K562 (cell line): ENCODE measurements around the gene EIF2AK2. TPM values are rescaled to one million over a fixed set of nuclear protein-coding genes. Genes with fewer than 3 reads are reported as not detected.
"Not testable (repeated sequence)": the region's sequence is repeated elsewhere in the genome, so short reads cannot be mapped to it uniquely, and the experiment has no call there.

Source experiments
- ATAC-seq: fragments of 200-7000 bp; cut with Tn5 transposase; 3 replicates; pipeline ENCODE4 v1.9.1; 2020; ENCODE audit warnings: moderate library complexity
- BruUV-seq: library from RNA; stranded (reverse); fragments of 400-500 nt; replicated peaks from 2 replicates; lab custom pipeline; 2021; lab: Mats Ljungman, UMichigan
- CTCF ChIA-PET: fragments of 300-600 bp; formaldehyde crosslinking; extraction: SDS; loops from one replicate; lab custom pipeline; 2021; ENCODE audit warnings: low intra/inter-chr PET ratio; lab: Yijun Ruan, JAX
- POLR2A ChIA-PET: fragments of 300-600, 350-650 bp; sonication (Branson Sonifier 250); formaldehyde crosslinking; extraction: SDS; loops from one replicate; lab custom pipeline; 2021; ENCODE audit warnings: antibody characterized with exemption, inconsistent platforms; lab: Yijun Ruan, JAX
- DNase-seq, 4 experiments: peaks; one replicate each; pipeline versions ENCODE4 v3.0.0 to v3.0.0-alpha.2; 2011 to 2018; ENCODE audit warnings: low spot score in 3 of 4, mixed read lengths in 3 of 4; ENCODE audit errors: extremely low read depth in 1 of 4
- FAIRE-seq: peaks from 2 replicates; lab custom pipeline; 2011; peaks lifted over from hg19 to GRCh38; lab: Jason Lieb, UNC
- H2AFZ ChIP-seq: 2 replicates; pipeline ENCODE4 v1.6.0; 2011; ENCODE audit warnings: low read depth, low read length, control low read depth, inconsistent platforms
- H3K27ac ChIP-seq: fragments of 200-600 bp; 3 replicates; pipeline ENCODE4 v1.8.0; 2011; ENCODE audit warnings: low read depth, mild to moderate bottlenecking, control low read depth, inconsistent platforms, low read length, moderate library complexity, mixed read lengths; ENCODE audit errors: extremely low read depth
- H3K27me3 ChIP-seq, 2 experiments: fragments of 300-600 bp in 1 of 2; 2 replicates in 1 of 2; 3 replicates in 1 of 2; pipeline versions ENCODE4 v1.6.0 to v1.8.0; 2011; ENCODE audit warnings: inconsistent platforms in 2 of 2, low read length in 2 of 2, mild to moderate bottlenecking in 1 of 2, mixed read lengths in 1 of 2, moderate library complexity in 1 of 2; ENCODE audit not compliant: control insufficient read depth in 2 of 2, insufficient read depth in 2 of 2
- H3K36me3 ChIP-seq: fragments of 300-600 bp; 3 replicates; pipeline ENCODE4 v1.8.0; 2011; ENCODE audit warnings: mild to moderate bottlenecking, low read length, inconsistent platforms; ENCODE audit not compliant: control insufficient read depth, insufficient read depth
- H3K4me1 ChIP-seq, 2 experiments: fragments of 200-600 bp in 1 of 2; replicated peaks in 1 of 2; 2 replicates in 1 of 2; 3 replicates in 1 of 2; pipeline versions ENCODE4 v1.5.1 to v1.8.0; 2011; ENCODE audit warnings: inconsistent platforms in 2 of 2, low read length in 2 of 2, mild to moderate bottlenecking in 1 of 2, mixed read lengths in 1 of 2, moderate library complexity in 1 of 2; ENCODE audit not compliant: control insufficient read depth in 2 of 2, insufficient read depth in 2 of 2
- H3K4me2 ChIP-seq: 2 replicates; pipeline ENCODE4 v1.6.1; 2011; ENCODE audit warnings: low read length, control low read depth, inconsistent platforms, mixed read lengths; ENCODE audit not compliant: insufficient read depth
- H3K4me3 ChIP-seq: fragments of 200-600 bp; sonication (generic), shearing (Covaris generic); 2 replicates; pipeline ENCODE4 v1.5.1; 2016; ENCODE audit warnings: control low read depth, inconsistent platforms
- H3K79me2 ChIP-seq: fragments of 200-600 bp; 3 replicates; pipeline ENCODE4 v1.8.0; 2011; ENCODE audit warnings: low read length, inconsistent platforms; ENCODE audit not compliant: control insufficient read depth, insufficient read depth
- H3K9ac ChIP-seq, 2 experiments: 2 replicates each; pipeline versions ENCODE4 v1.6.0 to v1.6.1; 2011; ENCODE audit warnings: low read depth in 2 of 2, low read length in 2 of 2, control low read depth in 1 of 2, inconsistent platforms in 1 of 2, mild to moderate bottlenecking in 1 of 2, mixed read lengths in 1 of 2; ENCODE audit not compliant: insufficient read depth in 1 of 2
- H3K9me1 ChIP-seq: one replicate; pipeline ENCODE4 v1.6.0; 2011; ENCODE audit warnings: inconsistent platforms, mild to moderate bottlenecking, low read length, moderate library complexity; ENCODE audit not compliant: control insufficient read depth, insufficient read depth
- H3K9me3 ChIP-seq: replicated peaks from 2 replicates; pipeline ENCODE4 v1.5.1; 2011; ENCODE audit warnings: low read depth, low read length, inconsistent platforms; ENCODE audit not compliant: control insufficient read depth, insufficient read depth
- H4K20me1 ChIP-seq: replicated peaks from 2 replicates; pipeline ENCODE4 v1.6.1; 2011; ENCODE audit warnings: low read length, inconsistent platforms, mixed read lengths; ENCODE audit not compliant: control insufficient read depth, insufficient read depth
- ETV5 ChIP-seq: sonication (generic); formaldehyde crosslinking; IDR thresholded peaks from 2 replicates; pipeline ENCODE4 v1.4.0; 2020; ENCODE audit warnings: low read depth, mild to moderate bottlenecking, missing genetic modification reagents
- GATAD2A ChIP-seq: fragments of 450-650 bp; IDR thresholded peaks from 2 replicates; pipeline ENCODE4 v1.6.1; 2017
- HDAC1 ChIP-seq, 2 experiments: fragments of 450-650 bp; IDR thresholded peaks; 2 replicates each; pipeline ENCODE4 v1.6.1; 2016 to 2017; ENCODE audit warnings: inconsistent platforms in 1 of 2, mild to moderate bottlenecking in 1 of 2, moderate library complexity in 1 of 2
- KAT7 ChIP-seq: sonication (generic); formaldehyde crosslinking; IDR thresholded peaks from 2 replicates; pipeline ENCODE4 v1.8.0; 2022; ENCODE audit warnings: missing genetic modification reagents, mild to moderate bottlenecking, borderline replicate concordance
- MIER1 ChIP-seq: fragments of 450-650 bp; IDR thresholded peaks from 2 replicates; pipeline ENCODE4 v1.6.1; 2016; ENCODE audit warnings: antibody characterized with exemption, mild to moderate bottlenecking, low read depth
- SP2 ChIP-seq: IDR thresholded peaks from 2 replicates; pipeline ENCODE4 v1.6.1; 2011; ENCODE audit warnings: mild to moderate bottlenecking, low read depth, low read length, moderate library complexity; ENCODE audit not compliant: poor library complexity, severe bottlenecking; ENCODE audit errors: extremely low read depth
- SUPT5H ChIP-seq: fragments of 450-650 bp; IDR thresholded peaks from 2 replicates; pipeline ENCODE4 v1.6.1; 2016
- ZBTB8A ChIP-seq: fragments of 450-650 bp; IDR thresholded peaks from 2 replicates; pipeline ENCODE4 v1.6.1; 2018; ENCODE audit warnings: mild to moderate bottlenecking, moderate library complexity; ENCODE audit not compliant: partially characterized antibody
- ZNF134 ChIP-seq: fragments of 250-450 bp; sonication (Bioruptor Pico); conservative IDR thresholded peaks from 2 replicates; pipeline ENCODE4 v1.4.0; 2020
- ZNF41 ChIP-seq: fragments of 250-450 bp; sonication (Bioruptor Pico); conservative IDR thresholded peaks from 2 replicates; pipeline ENCODE4 v1.4.0; 2020; ENCODE audit warnings: mild to moderate bottlenecking
- WGBS: fragments of 100-300 bp; shearing (Covaris generic); methylation state at CpG from one replicate; pipeline ENCODE4 v1.1.6; 2016; ENCODE audit warnings: low coverage, mixed read lengths; ENCODE audit not compliant: insufficient coverage; ENCODE audit errors: missing lambda C conversion rate; 5-methylcytosine and 5-hydroxymethylcytosine counted together
- in situ Hi-C: fragments of 300-500 bp; cut with MboI; formaldehyde crosslinking; loops from 4 replicates; pipeline ENCODE4 v1.15.0; 2018; ENCODE audit warnings: inconsistent platforms, mixed read lengths
- intact Hi-C: fragments of 100-400 bp; cut with micrococcal nuclease; formaldehyde crosslinking; loops from 2 replicates; pipeline ENCODE4 v1.14.2; 2022
- polyA plus RNA-seq, 8 experiments: library from polyadenylated mRNA; depleted of rRNA in 4 of 8; stranded (reverse) in 5 of 8; unstranded in 3 of 8; fragments of >200 nt; fragmentation: Nextera tagmentation in 2 of 8; fragmentation: Illumina TruSeq in 1 of 8; extraction: Ambion mirVana in 2 of 8; extraction: Trizol in 1 of 8; gene quantifications; 2 replicates each; pipeline versions ENCODE4 v1.2.1 to v1.2.3, GENCODE V29; 2011 to 2014; ENCODE audit warnings: inconsistent platforms in 1 of 8, missing spikeins in 1 of 8
- total RNA-seq, 7 experiments: library from RNA; depleted of rRNA in 6 of 7; stranded (reverse); fragments of >200 nt in 6 of 7; fragmentation: Illumina TruSeq in 2 of 7; extraction: Trizol in 2 of 7; gene quantifications; 2 replicates each; pipeline versions ENCODE4 v1.2.1 to v1.2.3, GENCODE V29; 2011 to 2021; ENCODE audit warnings: low replicate concordance in 1 of 7
- TF ChIP-seq, protein P1 (sequence below): fragments of 450-650 bp; formaldehyde crosslinking; IDR thresholded peaks from 2 replicates; pipeline ENCODE4 v1.4.0; 2020; ENCODE audit warnings: mild to moderate bottlenecking
- TF ChIP-seq, protein P2 (sequence below), 2 experiments: fragments of 450-650 bp; conservative IDR thresholded peaks; 2 replicates each; pipeline ENCODE4 v1.6.1; 2017; ENCODE audit warnings: mild to moderate bottlenecking in 2 of 2, moderate library complexity in 2 of 2

Gene EIF2AK2
- total and polyA plus RNA-seq, 9 of the 15 experiments (the other 6 are each of a cell fraction or from before 2014, with no cell fraction given): 3.8 to 19.5 (median 13.3) TPM

DNA sequence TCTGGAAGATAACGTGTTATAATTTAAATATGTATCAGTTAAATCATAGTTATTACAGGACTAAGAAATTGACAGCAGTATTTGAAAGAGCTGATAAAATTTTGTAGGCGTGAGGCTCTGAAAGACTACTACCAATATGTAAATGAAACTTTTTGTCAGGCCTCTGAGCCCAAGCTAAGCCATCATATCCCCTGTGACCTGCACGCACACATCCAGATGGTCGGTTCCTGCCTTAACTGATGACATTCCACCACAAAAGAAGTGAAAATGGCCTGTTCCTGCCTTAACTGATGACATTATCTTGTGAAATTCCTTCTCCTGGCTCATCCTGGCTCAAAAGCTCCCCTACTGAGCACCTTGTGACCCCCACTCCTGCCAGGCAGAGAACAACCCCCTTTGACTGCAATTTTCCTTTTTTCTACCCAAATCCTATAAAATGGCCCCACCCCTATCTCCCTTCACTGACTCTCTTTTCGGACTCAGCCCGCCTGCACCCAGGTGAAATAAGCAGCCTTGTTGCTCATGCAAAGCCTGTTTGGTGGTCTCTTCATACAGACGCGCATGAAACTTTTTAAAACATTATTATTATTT, 48.4 kb upstream of the EIF2AK2 start:
- H2AFZ ChIP-seq, in situ Hi-C loops, ATAC-seq, FAIRE-seq, H3K27me3 ChIP-seq, H3K4me3 ChIP-seq, intact Hi-C loops, DNase-seq, H3K27ac ChIP-seq, BruUV-seq, H3K4me1 ChIP-seq, H3K4me2 ChIP-seq, H3K9ac ChIP-seq, H4K20me1 ChIP-seq, CTCF ChIA-PET, H3K9me1 ChIP-seq: not testable (repeated sequence)
- peaks cover 98% of the 10 kb centered on the region for H3K36me3 ChIP-seq
- 90% methylated on average over 8 of the region's 8 CpGs for WGBS
- H3K9me3 ChIP-seq: peaks cover 27% of the 10 kb centered on the region
- TF ChIP-seq SUPT5H: 0 out of 2 replicates have a peak, but pooled peaks have one; percentile 5
- POLR2A ChIA-PET: interaction anchor here (0.7 kb wide), 1 partner anchor 185 kb away, joined by 3 read pairs; no protein-coding TSS in a partner anchor
- peaks cover 70% of the 10 kb centered on the region for H3K79me2 ChIP-seq

DNA sequence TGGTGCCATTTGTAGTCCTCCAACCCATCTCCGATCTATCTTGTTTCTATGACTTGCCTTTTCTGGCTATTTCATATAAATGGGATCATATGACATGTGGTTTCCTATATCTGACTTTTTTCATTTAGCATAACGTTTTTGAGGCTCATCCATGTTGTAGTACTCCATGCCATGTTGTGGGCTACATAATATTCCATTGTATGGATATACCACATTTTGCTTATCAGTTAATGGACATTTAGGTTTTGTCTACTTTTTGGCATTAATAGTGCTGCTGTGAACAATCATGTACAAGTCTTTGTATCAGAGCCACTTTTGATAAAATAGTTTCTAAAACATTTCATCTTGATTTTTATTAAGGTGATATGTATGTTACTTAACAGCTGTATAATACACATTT, 46.9 kb upstream of the EIF2AK2 start:
- H3K9ac ChIP-seq: no peak overlapping the region
- no peak overlapping the region for H3K4me3 ChIP-seq
- POLR2A ChIA-PET: no interaction called here
- in situ Hi-C loops (no loop called here), intact Hi-C loops (no loop called here)
- H3K9me3 ChIP-seq: peaks cover 20% of the 10 kb centered on the region
- peaks cover 72% of the 10 kb centered on the region for H3K79me2 ChIP-seq
- H3K27me3 ChIP-seq: no peaks in the 10 kb centered on the region
- 80% methylated on average over 2 of the region's 2 CpGs for WGBS
- peaks cover 94% of the 10 kb centered on the region for H3K36me3 ChIP-seq
- no TSS peak for BruUV-seq
- FAIRE-seq (no peak), DNase-seq (no peak), ATAC-seq (no peak)
- H3K27ac ChIP-seq: no peak overlapping the region
- no peaks in the 10 kb centered on the region for H3K9me1 ChIP-seq
- no peaks in the 10 kb centered on the region for H4K20me1 ChIP-seq
- CTCF ChIA-PET: no interaction called here
- no peak overlapping the region for H3K4me2 ChIP-seq
- no peak overlapping the region for H2AFZ ChIP-seq
- no peaks in the 10 kb centered on the region; a peak in 1 of 5 replicates for H3K4me1 ChIP-seq
- TF ChIP-seq ZNF134 (CRISPR knock-in tag) (no peak), ETV5 (no peak), ZNF41 (CRISPR knock-in tag) (no peak), KAT7 (CRISPR knock-in tag) (no peak), ZBTB8A (no peak), GATAD2A (no peak), HDAC1 (IDR thresholded peaks at IDR 0.05) (no peak), MIER1 (no peak), SP2 (no peak)
- TF ChIP-seq, protein P1, sequence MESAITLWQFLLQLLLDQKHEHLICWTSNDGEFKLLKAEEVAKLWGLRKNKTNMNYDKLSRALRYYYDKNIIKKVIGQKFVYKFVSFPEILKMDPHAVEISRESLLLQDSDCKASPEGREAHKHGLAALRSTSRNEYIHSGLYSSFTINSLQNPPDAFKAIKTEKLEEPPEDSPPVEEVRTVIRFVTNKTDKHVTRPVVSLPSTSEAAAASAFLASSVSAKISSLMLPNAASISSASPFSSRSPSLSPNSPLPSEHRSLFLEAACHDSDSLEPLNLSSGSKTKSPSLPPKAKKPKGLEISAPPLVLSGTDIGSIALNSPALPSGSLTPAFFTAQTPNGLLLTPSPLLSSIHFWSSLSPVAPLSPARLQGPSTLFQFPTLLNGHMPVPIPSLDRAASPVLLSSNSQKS (CRISPR knock-in tag): no peak
- TF ChIP-seq, protein P2, sequence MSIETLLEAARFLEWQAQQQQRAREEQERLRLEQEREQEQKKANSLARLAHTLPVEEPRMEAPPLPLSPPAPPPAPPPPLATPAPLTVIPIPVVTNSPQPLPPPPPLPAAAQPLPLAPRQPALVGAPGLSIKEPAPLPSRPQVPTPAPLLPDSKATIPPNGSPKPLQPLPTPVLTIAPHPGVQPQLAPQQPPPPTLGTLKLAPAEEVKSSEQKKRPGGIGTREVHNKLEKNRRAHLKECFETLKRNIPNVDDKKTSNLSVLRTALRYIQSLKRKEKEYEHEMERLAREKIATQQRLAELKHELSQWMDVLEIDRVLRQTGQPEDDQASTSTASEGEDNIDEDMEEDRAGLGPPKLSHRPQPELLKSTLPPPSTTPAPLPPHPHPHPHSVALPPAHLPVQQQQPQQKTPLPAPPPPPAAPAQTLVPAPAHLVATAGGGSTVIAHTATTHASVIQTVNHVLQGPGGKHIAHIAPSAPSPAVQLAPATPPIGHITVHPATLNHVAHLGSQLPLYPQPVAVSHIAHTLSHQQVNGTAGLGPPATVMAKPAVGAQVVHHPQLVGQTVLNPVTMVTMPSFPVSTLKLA (conservative IDR thresholded peaks at IDR 0.05): no peak
